ENCODE results near the gene CXCL10.
"Not testable (repeated sequence)": the region's sequence is repeated elsewhere in the genome, so short reads cannot be mapped to it uniquely, and the experiment has no call there.

Gene CXCL10

GRCh38 chr4:76023389-76023788 is at the start of gene CXCL10:
Gene CXCL10, minus strand, starts transcription at chr4:76023497. Its CDS starts 66 bp downstream, at chr4:76023431.
- peaks cover 31% of the 10 kb centered on the region for H3K4me1 Mint-ChIP-seq (ENCODE audit: low read depth)
- H3K27ac Mint-ChIP-seq, result peak within 1 kb of the TSS; percentile 9
- H3K9me3 Mint-ChIP-seq, result no peaks in the 10 kb centered on the region
- peaks cover 2% of the 10 kb centered on the region for H3K27me3 Mint-ChIP-seq (ENCODE audit: low read depth)
- H3K4me3 Mint-ChIP-seq, result no peak within 1 kb of the TSS
- H3K36me3 Mint-ChIP-seq (ENCODE audit: low read depth), result peaks cover 2% of the 10 kb centered on the region
- peak; percentile 19 for DNase-seq (ENCODE audit: low spot score)

- Mint-ChIP-seq H3K27me3 (ENCODE audit: low read depth) (peaks cover 5% of the 10 kb centered on the region), H3K27ac (no peak overlapping the region), H3K36me3 (ENCODE audit: low read depth) (no peaks in the 10 kb centered on the region), H3K4me1 (ENCODE audit: low read depth) (no peaks in the 10 kb centered on the region), H3K4me3 (no peak overlapping the region), H3K9me3 (no peaks in the 10 kb centered on the region)
- no peak for DNase-seq (ENCODE audit: low spot score)
Measured at GRCh38 chr4:76072760-76073159, 49.5 kb upstream of the CXCL10 start.

GRCh38 chr4:76067652-76068286 is 44.5 kb upstream of the CXCL10 start:
- no peak overlapping the region for H3K27ac Mint-ChIP-seq
- no peaks in the 10 kb centered on the region for H3K9me3 Mint-ChIP-seq
- H3K27me3 Mint-ChIP-seq (ENCODE audit: low read depth), result no peaks in the 10 kb centered on the region
- no peak overlapping the region for H3K4me3 Mint-ChIP-seq
- peaks cover 2% of the 10 kb centered on the region for H3K4me1 Mint-ChIP-seq (ENCODE audit: low read depth)
- H3K36me3 Mint-ChIP-seq (ENCODE audit: low read depth), result no peaks in the 10 kb centered on the region
- DNase-seq (ENCODE audit: low spot score), result peak; percentile 46

GRCh38 chr4:76066546-76066945 is 43.2 kb upstream of the CXCL10 start:
- no peaks in the 10 kb centered on the region for H3K36me3 Mint-ChIP-seq (ENCODE audit: low read depth)
- DNase-seq (ENCODE audit: low spot score), result no peak
- no peak overlapping the region for H3K4me3 Mint-ChIP-seq
- peaks cover 7% of the 10 kb centered on the region for H3K4me1 Mint-ChIP-seq (ENCODE audit: low read depth)
- H3K9me3 Mint-ChIP-seq, result no peaks in the 10 kb centered on the region
- no peaks in the 10 kb centered on the region for H3K27me3 Mint-ChIP-seq (ENCODE audit: low read depth)
- no peak overlapping the region for H3K27ac Mint-ChIP-seq

- Mint-ChIP-seq H3K36me3 (ENCODE audit: low read depth) (no peaks in the 10 kb centered on the region), H3K9me3 (no peaks in the 10 kb centered on the region), H3K27me3 (ENCODE audit: low read depth) (no peaks in the 10 kb centered on the region), H3K27ac (no peak overlapping the region), H3K4me3 (no peak overlapping the region), H3K4me1 (ENCODE audit: low read depth) (peaks cover 44% of the 10 kb centered on the region)
- no peak for DNase-seq (ENCODE audit: low spot score)
Measured at GRCh38 chr4:76061982-76062381, 38.7 kb upstream of the CXCL10 start.

GRCh38 chr4:76061421-76061820 is 38.1 kb upstream of the CXCL10 start:
- no peaks in the 10 kb centered on the region for H3K27me3 Mint-ChIP-seq (ENCODE audit: low read depth)
- H3K4me1 Mint-ChIP-seq (ENCODE audit: low read depth), result peaks cover 44% of the 10 kb centered on the region
- H3K27ac Mint-ChIP-seq, result peak overlapping the region; percentile 14
- H3K4me3 Mint-ChIP-seq, result no peak overlapping the region
- H3K9me3 Mint-ChIP-seq, result no peaks in the 10 kb centered on the region
- DNase-seq (ENCODE audit: low spot score), result no peak
- no peaks in the 10 kb centered on the region for H3K36me3 Mint-ChIP-seq (ENCODE audit: low read depth)

GRCh38 chr4:76060506-76060905 is 37.2 kb upstream of the CXCL10 start:
- H3K36me3 Mint-ChIP-seq (ENCODE audit: low read depth), result no peaks in the 10 kb centered on the region
- H3K27me3 Mint-ChIP-seq (ENCODE audit: low read depth), result no peaks in the 10 kb centered on the region
- no peaks in the 10 kb centered on the region for H3K9me3 Mint-ChIP-seq
- no peak overlapping the region for H3K4me3 Mint-ChIP-seq
- no peak for DNase-seq (ENCODE audit: low spot score)
- no peak overlapping the region for H3K27ac Mint-ChIP-seq
- H3K4me1 Mint-ChIP-seq (ENCODE audit: low read depth), result peaks cover 50% of the 10 kb centered on the region

GRCh38 chr4:76059750-76060149 is 36.5 kb upstream of the CXCL10 start:
- Mint-ChIP-seq H3K9me3 (no peaks in the 10 kb centered on the region), H3K4me1 (ENCODE audit: low read depth) (peaks cover 58% of the 10 kb centered on the region), H3K36me3 (ENCODE audit: low read depth) (no peaks in the 10 kb centered on the region), H3K27me3 (ENCODE audit: low read depth) (no peaks in the 10 kb centered on the region), H3K4me3 (peak overlapping the region; percentile 18), H3K27ac (peak overlapping the region; percentile 33)
- peak; percentile 29 for DNase-seq (ENCODE audit: low spot score)

- Mint-ChIP-seq H3K9me3 (no peaks in the 10 kb centered on the region), H3K36me3 (ENCODE audit: low read depth) (no peaks in the 10 kb centered on the region), H3K27ac (no peak overlapping the region), H3K4me1 (ENCODE audit: low read depth) (peaks cover 57% of the 10 kb centered on the region), H3K4me3 (peak overlapping the region; percentile 34), H3K27me3 (ENCODE audit: low read depth) (no peaks in the 10 kb centered on the region)
- no peak for DNase-seq (ENCODE audit: low spot score)
Measured at GRCh38 chr4:76058888-76059426, 35.7 kb upstream of the CXCL10 start.

- no peak for DNase-seq (ENCODE audit: low spot score)
- no peaks in the 10 kb centered on the region for H3K9me3 Mint-ChIP-seq
- H3K27ac Mint-ChIP-seq, result no peak overlapping the region
- H3K36me3 Mint-ChIP-seq (ENCODE audit: low read depth), result no peaks in the 10 kb centered on the region
- H3K27me3 Mint-ChIP-seq (ENCODE audit: low read depth), result peaks cover 2% of the 10 kb centered on the region
- peaks cover 60% of the 10 kb centered on the region for H3K4me1 Mint-ChIP-seq (ENCODE audit: low read depth)
- peak overlapping the region; percentile 14 for H3K4me3 Mint-ChIP-seq
Measured at GRCh38 chr4:76058302-76058701, 35.0 kb upstream of the CXCL10 start.

- peak overlapping the region; percentile 12 for H3K27ac Mint-ChIP-seq
- peaks cover 2% of the 10 kb centered on the region for H3K27me3 Mint-ChIP-seq (ENCODE audit: low read depth)
- peaks cover 44% of the 10 kb centered on the region for H3K4me1 Mint-ChIP-seq (ENCODE audit: low read depth)
- no peaks in the 10 kb centered on the region for H3K9me3 Mint-ChIP-seq
- DNase-seq (ENCODE audit: low spot score), result no peak
- no peaks in the 10 kb centered on the region for H3K36me3 Mint-ChIP-seq (ENCODE audit: low read depth)
- no peak overlapping the region for H3K4me3 Mint-ChIP-seq
Measured at GRCh38 chr4:76055421-76055820, 32.1 kb upstream of the CXCL10 start.

- DNase-seq (ENCODE audit: low spot score), result peak; percentile 41
- peaks cover 2% of the 10 kb centered on the region for H3K27me3 Mint-ChIP-seq (ENCODE audit: low read depth)
- H3K27ac Mint-ChIP-seq, result peak overlapping the region; percentile 12
- H3K4me1 Mint-ChIP-seq (ENCODE audit: low read depth), result peaks cover 40% of the 10 kb centered on the region
- no peaks in the 10 kb centered on the region for H3K36me3 Mint-ChIP-seq (ENCODE audit: low read depth)
- H3K4me3 Mint-ChIP-seq, result no peak overlapping the region
- no peaks in the 10 kb centered on the region for H3K9me3 Mint-ChIP-seq
Measured at GRCh38 chr4:76055016-76055415, 31.7 kb upstream of the CXCL10 start.

- Mint-ChIP-seq H3K4me1 (ENCODE audit: low read depth) (peaks cover 30% of the 10 kb centered on the region), H3K36me3 (ENCODE audit: low read depth) (no peaks in the 10 kb centered on the region), H3K27ac (no peak overlapping the region), H3K4me3 (no peak overlapping the region), H3K9me3 (no peaks in the 10 kb centered on the region), H3K27me3 (ENCODE audit: low read depth) (peaks cover 2% of the 10 kb centered on the region)
- no peak for DNase-seq (ENCODE audit: low spot score)
Measured at GRCh38 chr4:76053730-76054129, 30.4 kb upstream of the CXCL10 start.

- not testable (repeated sequence) for H3K27ac Mint-ChIP-seq; DNase-seq (ENCODE audit: low spot score); H3K27me3 Mint-ChIP-seq (ENCODE audit: low read depth); H3K9me3 Mint-ChIP-seq; H3K4me3 Mint-ChIP-seq; H3K36me3 Mint-ChIP-seq (ENCODE audit: low read depth)
- H3K4me1 Mint-ChIP-seq (ENCODE audit: low read depth), result peaks cover 13% of the 10 kb centered on the region
Measured at GRCh38 chr4:76050560-76051050, 27.3 kb upstream of the CXCL10 start.

Measured in T-helper 2 cell treated with Interferon-gamma antibody and Interleukin-4, amounts not matched to agents 5 μg/mL and 100 μg/mL, for 36 hours (primary cell).